H1 (cell line): ENCODE measurements around the gene RBMXL2.

Experiments used
- ASH2L ChIP-seq: fragments of 200-600, 300-600 bp; sonication (generic); IDR thresholded peaks from one replicate; pipeline ENCODE4 v1.7.1; 2017; ENCODE audit warnings: low read length
- CTCF ChIP-seq, 3 experiments: IDR thresholded peaks; 1 replicate in 2 of 3; 2 replicates in 1 of 3; pipeline versions ENCODE4 v1.5.1 to v1.6.1; 2011; ENCODE audit warnings: low read length in 3 of 3, mild to moderate bottlenecking in 3 of 3, inconsistent platforms in 2 of 3, low read depth in 1 of 3, moderate library complexity in 1 of 3; ENCODE audit not compliant: insufficient read depth in 1 of 3; ENCODE audit errors: control extremely low read depth in 1 of 3
- EZH2 ChIP-seq: fragments of 200-600 bp; sonication (generic); IDR thresholded peaks from 2 replicates; pipeline ENCODE4 v1.7.1; 2012; ENCODE audit warnings: low read depth, mild to moderate bottlenecking, moderate library complexity, low read length, inconsistent platforms; ENCODE audit not compliant: severe bottlenecking
- FOSL1 ChIP-seq: IDR thresholded peaks from 2 replicates; pipeline ENCODE4 v1.6.1; 2011; ENCODE audit warnings: mild to moderate bottlenecking, low read depth, low read length, moderate library complexity; ENCODE audit not compliant: insufficient read depth
- GABPA ChIP-seq: IDR thresholded peaks from 2 replicates; pipeline ENCODE4 v1.6.1; 2011; ENCODE audit warnings: mild to moderate bottlenecking, low read length, moderate library complexity, borderline replicate concordance; ENCODE audit not compliant: insufficient read depth
- KDM1A ChIP-seq: fragments of 200-600, 300-600 bp; sonication (generic); IDR thresholded peaks from 2 replicates; pipeline ENCODE4 v1.7.1; 2016; ENCODE audit warnings: mild to moderate bottlenecking, low read length, borderline replicate concordance
- KDM5A ChIP-seq: fragments of 200-600 bp; IDR thresholded peaks from 2 replicates; pipeline ENCODE4 v1.7.1; 2012; ENCODE audit warnings: mild to moderate bottlenecking, low read length, inconsistent platforms, mixed read lengths
- POLR2A ChIP-seq, 2 experiments: IDR thresholded peaks; 1 replicate in 1 of 2; 2 replicates in 1 of 2; pipeline ENCODE4 v1.6.1; 2011; ENCODE audit warnings: low read depth in 2 of 2, low read length in 2 of 2, mild to moderate bottlenecking in 2 of 2; ENCODE audit errors: control extremely low read depth in 1 of 2
- POLR2AphosphoS5 ChIP-seq: IDR thresholded peaks from 2 replicates; pipeline ENCODE4 v1.6.1; 2011; ENCODE audit warnings: low read depth, low read length
- RBBP5 ChIP-seq: IDR thresholded peaks from 2 replicates; pipeline ENCODE4 v1.7.1; 2012; ENCODE audit warnings: low read depth, mild to moderate bottlenecking, inconsistent platforms, low read length, moderate library complexity, borderline replicate concordance
- SIN3A ChIP-seq, 2 experiments: IDR thresholded peaks in 1 of 2; conservative IDR thresholded peaks in 1 of 2; 2 replicates each; pipeline ENCODE4 v1.6.1; 2011 to 2012; ENCODE audit warnings: low read length in 2 of 2, improper control_type of control experiment in 1 of 2, low read depth in 1 of 2, mild to moderate bottlenecking in 1 of 2
- TBP ChIP-seq: IDR thresholded peaks from 2 replicates; pipeline ENCODE4 v1.6.1; 2011; ENCODE audit warnings: low read depth, low read length, improper control_type of control experiment

DNA sequence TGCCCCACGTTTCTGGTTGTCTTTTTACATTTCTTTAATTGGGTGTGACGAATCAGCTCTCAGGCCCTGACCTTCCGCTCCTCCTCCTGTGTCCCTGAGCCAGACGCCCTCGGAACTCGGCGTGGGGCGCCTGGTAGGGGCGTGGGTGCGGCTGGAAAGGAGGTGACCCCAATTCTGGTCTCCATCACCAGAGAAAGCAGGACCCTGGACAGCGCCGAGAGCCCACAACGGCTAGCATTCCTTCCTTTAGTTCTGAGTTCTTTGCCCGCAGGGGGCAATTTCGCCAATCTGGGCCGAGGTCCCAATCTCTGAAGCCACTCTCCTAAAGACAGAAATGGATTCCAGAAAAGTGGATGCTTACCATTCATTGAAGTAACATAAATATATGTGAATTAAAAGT, 11.7 kb upstream of the RBMXL2 start:
- TF ChIP-seq TBP (no peak), CTCF (IDR thresholded peaks at IDR 0.05; ENCODE audit: control extremely low read depth in 1 of 3, insufficient read depth in 1 of 3, low read depth in 1 of 3, low read length in 3 of 3) (no peak), KDM5A (no peak), RBBP5 (no peak), KDM1A (no peak), POLR2A (IDR thresholded peaks at IDR 0.05; ENCODE audit: control extremely low read depth in 1 of 2, low read depth in 2 of 2, low read length in 2 of 2) (no peak), EZH2 (no peak), SIN3A (conservative IDR thresholded peaks at IDR 0.05 in 1 of 2, IDR thresholded peaks at IDR 0.05 in 1 of 2; ENCODE audit: low read depth in 1 of 2, low read length in 2 of 2) (no peak), POLR2AphosphoS5 (no peak), ASH2L (no peak), FOSL1 (no peak), GABPA (no peak)
